HG03432 (cell line): ENCODE measurements around the gene SPON1.
"Not testable (repeated sequence)": the region's sequence is repeated elsewhere in the genome, so short reads cannot be mapped to it uniquely, and the experiment has no call there.

Experiments
- ATAC-seq: cut with Tn5 transposase; IDR thresholded peaks from one replicate; pipeline ENCODE4 v1.9.1; 2021; ENCODE audit warnings: mild to moderate bottlenecking, moderate library complexity; ENCODE audit not compliant: unreplicated experiment

The SPON1 gene

GRCh38 chr11:14232652-14233051 is 270.1 kb downstream of the SPON1 start:
- ATAC-seq = no peak

- ATAC-seq = no peak
These were observed 271.9 kb downstream of the SPON1 start for GRCh38 chr11:14234446-14234845.

GRCh38 chr11:14235701-14236100 is 273.2 kb downstream of the SPON1 start:
- ATAC-seq = no peak

GRCh38 chr11:14237444-14237961 is 275.0 kb downstream of the SPON1 start:
- ATAC-seq = peak; percentile 94

GRCh38 chr11:14240221-14240620 is 277.7 kb downstream of the SPON1 start:
- no peak for ATAC-seq

- ATAC-seq = no peak
These were observed 278.4 kb downstream of the SPON1 start for GRCh38 chr11:14240951-14241350.

- no peak for ATAC-seq
These were observed 279.7 kb downstream of the SPON1 start for GRCh38 chr11:14242187-14242586.

GRCh38 chr11:14242733-14243132 is 280.2 kb downstream of the SPON1 start:
- ATAC-seq = no peak

GRCh38 chr11:14244926-14245325 is 282.4 kb downstream of the SPON1 start:
- ATAC-seq = no peak

- ATAC-seq = no peak
These were observed 282.9 kb downstream of the SPON1 start for GRCh38 chr11:14245444-14245843.

- no peak for ATAC-seq
These were observed 286.1 kb downstream of the SPON1 start for GRCh38 chr11:14248580-14248981.

- ATAC-seq = peak; percentile 36
These were observed 286.8 kb downstream of the SPON1 start for GRCh38 chr11:14249121-14249963.

- ATAC-seq = no peak
These were observed 289.2 kb downstream of the SPON1 start for GRCh38 chr11:14251754-14252153.

GRCh38 chr11:14252501-14252900 is 290.0 kb downstream of the SPON1 start:
- ATAC-seq = not testable (repeated sequence)

- no peak for ATAC-seq
These were observed 290.9 kb downstream of the SPON1 start for GRCh38 chr11:14253421-14253820.

GRCh38 chr11:14253840-14254239 is 291.3 kb downstream of the SPON1 start:
- no peak for ATAC-seq

- ATAC-seq = no peak
These were observed 292.2 kb downstream of the SPON1 start for GRCh38 chr11:14254533-14255237.

- ATAC-seq = no peak
These were observed 292.7 kb downstream of the SPON1 start for GRCh38 chr11:14255238-14255534.

GRCh38 chr11:14258221-14258935 is 295.9 kb downstream of the SPON1 start:
- ATAC-seq = no peak

GRCh38 chr11:14259186-14259784 is 296.8 kb downstream of the SPON1 start:
- ATAC-seq = no peak

- ATAC-seq = no peak
These were observed 297.4 kb downstream of the SPON1 start for GRCh38 chr11:14259878-14260277.
